RWPE2 (cell line): Measurements from ENCODE around the gene MAP4K5.

Experiments used
- ATAC-seq: fragments of 200-7000 bp; cut with Tn5 transposase; 3 replicates; pipeline ENCODE4 v1.9.1; 2021; ENCODE audit warnings: low read depth
- DNase-seq: peaks from one replicate; pipeline ENCODE4 v3.0.0-alpha.2; 2020; ENCODE audit warnings: low spot score
- H3K27ac ChIP-seq: fragments of 450-650 bp; 2 replicates; pipeline ENCODE4 v1.5.1; 2017; ENCODE audit warnings: mild to moderate bottlenecking; ENCODE audit not compliant: poor library complexity, severe bottlenecking
- H3K27me3 ChIP-seq: fragments of 250-450 bp; sonication (Bioruptor Pico); 2 replicates; pipeline ENCODE4 v1.5.1; 2021; ENCODE audit warnings: mild to moderate bottlenecking, moderate library complexity; ENCODE audit not compliant: insufficient read depth, poor library complexity, severe bottlenecking
- H3K36me3 ChIP-seq: fragments of 250-450 bp; sonication (Bioruptor Pico); 2 replicates; pipeline ENCODE4 v1.5.1; 2020; ENCODE audit warnings: low read depth, mild to moderate bottlenecking, moderate library complexity
- H3K4me1 ChIP-seq: fragments of 250-450 bp; sonication (Bioruptor Pico); 2 replicates; pipeline ENCODE4 v1.5.1; 2021; ENCODE audit warnings: mild to moderate bottlenecking, moderate library complexity; ENCODE audit not compliant: insufficient read depth, poor library complexity, severe bottlenecking
- H3K4me3 ChIP-seq: fragments of 250-450 bp; sonication (Bioruptor Pico); 2 replicates; pipeline ENCODE4 v1.5.1; 2021; ENCODE audit warnings: mild to moderate bottlenecking, moderate library complexity; ENCODE audit not compliant: severe bottlenecking
- H3K9me3 ChIP-seq: fragments of 250-450 bp; sonication (Bioruptor Pico); 2 replicates; pipeline ENCODE4 v1.5.1; 2021; ENCODE audit warnings: mild to moderate bottlenecking, moderate library complexity; ENCODE audit not compliant: severe bottlenecking
- CTCF ChIP-seq: fragments of 450-650 bp; IDR thresholded peaks from one replicate; pipeline ENCODE4 v1.5.1; 2017; ENCODE audit warnings: mild to moderate bottlenecking, moderate library complexity; ENCODE audit not compliant: poor library complexity, severe bottlenecking

Gene MAP4K5

GRCh38 chr14:50402965-50403364, 129.4 kb downstream of the MAP4K5 start:
- Histone ChIP-seq H3K4me3 (no peak overlapping the region), H3K27ac (no peak overlapping the region), H3K4me1 (no peaks in the 10 kb centered on the region), H3K27me3 (no peaks in the 10 kb centered on the region), H3K36me3 (no peaks in the 10 kb centered on the region), H3K9me3 (no peaks in the 10 kb centered on the region)
- ATAC-seq = no peak
- no peak for DNase-seq
- no peak for TF ChIP-seq CTCF

GRCh38 chr14:50400461-50400860, 131.9 kb downstream of the MAP4K5 start:
- ATAC-seq (no peak), DNase-seq (no peak)
- H3K27me3 ChIP-seq = no peaks in the 10 kb centered on the region
- no peak overlapping the region for H3K27ac ChIP-seq
- no peaks in the 10 kb centered on the region for H3K9me3 ChIP-seq
- TF ChIP-seq CTCF = no peak
- H3K4me1 ChIP-seq = peaks cover 7% of the 10 kb centered on the region
- no peak overlapping the region for H3K4me3 ChIP-seq
- H3K36me3 ChIP-seq = no peaks in the 10 kb centered on the region

- Histone ChIP-seq H3K4me3 (no peak overlapping the region), H3K4me1 (peaks cover 7% of the 10 kb centered on the region), H3K27me3 (no peaks in the 10 kb centered on the region), H3K36me3 (no peaks in the 10 kb centered on the region), H3K27ac (no peak overlapping the region), H3K9me3 (no peaks in the 10 kb centered on the region)
- DNase-seq (no peak), ATAC-seq (no peak)
- no peak for TF ChIP-seq CTCF
Measured at GRCh38 chr14:50399251-50400032, 132.9 kb downstream of the MAP4K5 start.

- Histone ChIP-seq H3K9me3 (no peaks in the 10 kb centered on the region), H3K27me3 (no peaks in the 10 kb centered on the region), H3K27ac (no peak overlapping the region), H3K36me3 (no peaks in the 10 kb centered on the region), H3K4me3 (no peak overlapping the region), H3K4me1 (peaks cover 7% of the 10 kb centered on the region)
- DNase-seq = no peak
- ATAC-seq = no peak
- no peak for TF ChIP-seq CTCF
Measured at GRCh38 chr14:50398189-50398580, 134.2 kb downstream of the MAP4K5 start.
